IMR-90 (cell line): Measurements from ENCODE around the gene S100A3. TPM values are rescaled to one million over a fixed set of nuclear protein-coding genes. Genes with fewer than 3 reads are reported as not detected.

Experiments
- MAFK ChIP-seq: IDR thresholded peaks from 2 replicates; pipeline ENCODE4 v1.6.1; 2012; ENCODE audit warnings: low read depth, low read length, improper control_type of control experiment
- POLR2A ChIP-seq: IDR thresholded peaks from 2 replicates; pipeline ENCODE4 v1.6.1; 2012; ENCODE audit warnings: mild to moderate bottlenecking, low read depth, low read length
- polyA plus RNA-seq, 3 experiments: library from polyadenylated mRNA; depleted of rRNA; stranded (reverse); fragments of >200 nt; gene quantifications; 2 replicates each; pipeline ENCODE4 v1.2.3, GENCODE V29; 2012; ENCODE audit warnings: low replicate concordance in 1 of 3
- total RNA-seq: library from RNA; depleted of rRNA; stranded (reverse); fragments of >200 nt; gene quantifications from 2 replicates; pipeline ENCODE4 v1.2.3, GENCODE V29; 2012
- TF ChIP-seq, protein P1 (sequence below): conservative IDR thresholded peaks from 2 replicates; pipeline ENCODE4 v1.5.1; 2012; ENCODE audit warnings: mild to moderate bottlenecking, low read depth, low read length, improper control_type of control experiment

The S100A3 gene
- total and polyA plus RNA-seq, 2 of the 4 experiments (the other 2 are of a cell fraction), result 2.9 to 4.5 TPM

- TF ChIP-seq, protein P1, sequence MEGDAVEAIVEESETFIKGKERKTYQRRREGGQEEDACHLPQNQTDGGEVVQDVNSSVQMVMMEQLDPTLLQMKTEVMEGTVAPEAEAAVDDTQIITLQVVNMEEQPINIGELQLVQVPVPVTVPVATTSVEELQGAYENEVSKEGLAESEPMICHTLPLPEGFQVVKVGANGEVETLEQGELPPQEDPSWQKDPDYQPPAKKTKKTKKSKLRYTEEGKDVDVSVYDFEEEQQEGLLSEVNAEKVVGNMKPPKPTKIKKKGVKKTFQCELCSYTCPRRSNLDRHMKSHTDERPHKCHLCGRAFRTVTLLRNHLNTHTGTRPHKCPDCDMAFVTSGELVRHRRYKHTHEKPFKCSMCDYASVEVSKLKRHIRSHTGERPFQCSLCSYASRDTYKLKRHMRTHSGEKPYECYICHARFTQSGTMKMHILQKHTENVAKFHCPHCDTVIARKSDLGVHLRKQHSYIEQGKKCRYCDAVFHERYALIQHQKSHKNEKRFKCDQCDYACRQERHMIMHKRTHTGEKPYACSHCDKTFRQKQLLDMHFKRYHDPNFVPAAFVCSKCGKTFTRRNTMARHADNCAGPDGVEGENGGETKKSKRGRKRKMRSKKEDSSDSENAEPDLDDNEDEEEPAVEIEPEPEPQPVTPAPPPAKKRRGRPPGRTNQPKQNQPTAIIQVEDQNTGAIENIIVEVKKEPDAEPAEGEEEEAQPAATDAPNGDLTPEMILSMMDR, result no peak
- TF ChIP-seq POLR2A, result no peak
- TF ChIP-seq MAFK, result no peak; the same call in 1 of the 2 replicates
These were observed 42.1 kb downstream of the S100A3 start (continued) for GRCh38 chr1:153506831-153507413.
